Measurements from ENCODE around the gene PHACTR1. TPM values are rescaled to one million over a fixed set of nuclear protein-coding genes. Genes with fewer than 3 reads are reported as not detected.

Gene PHACTR1
- total RNA-seq, 4 donors from 2014 or later = 12.6 to 17.7 (median 17.1) TPM

GRCh38 chr6:13295576-13295975 is 579.0 kb downstream of the PHACTR1 start:
- no peak for ATAC-seq (ENCODE audit: low FRiP score)

GRCh38 chr6:13296536-13296997 is 580.0 kb downstream of the PHACTR1 start:
- no peak for TF ChIP-seq CTCF (IDR thresholded peaks at IDR 0.05)
- ATAC-seq (ENCODE audit: low FRiP score) (no peak), DNase-seq (ENCODE audit: low spot score) (no peak)

More at GRCh38 chr6:13295576-13295975, 579.0 kb downstream of the PHACTR1 start:
- TF ChIP-seq CTCF (IDR thresholded peaks at IDR 0.05) = no peak
- DNase-seq (ENCODE audit: low spot score) = no peak

GRCh38 chr6:13297391-13297790 is 580.8 kb downstream of the PHACTR1 start:
- ATAC-seq (ENCODE audit: low FRiP score) (no peak), DNase-seq (ENCODE audit: low spot score) (no peak)
- TF ChIP-seq CTCF (IDR thresholded peaks at IDR 0.05) = no peak

GRCh38 chr6:13298446-13298845 is 581.9 kb downstream of the PHACTR1 start:
- no peak for TF ChIP-seq CTCF (IDR thresholded peaks at IDR 0.05)
- no peak for DNase-seq (ENCODE audit: low spot score)
- ATAC-seq (ENCODE audit: low FRiP score) = no peak

GRCh38 chr6:13299403-13299821 is 582.8 kb downstream of the PHACTR1 start:
- TF ChIP-seq CTCF (IDR thresholded peaks at IDR 0.05) = no peak
- DNase-seq (ENCODE audit: low spot score) (no peak), ATAC-seq (ENCODE audit: low FRiP score) (no peak)

GRCh38 chr6:13299918-13300317 is 583.4 kb downstream of the PHACTR1 start:
- no peak for DNase-seq (ENCODE audit: low spot score)

More at GRCh38 chr6:13299918-13300317, 583.4 kb downstream of the PHACTR1 start:
- ATAC-seq (ENCODE audit: low FRiP score) = no peak
- TF ChIP-seq CTCF (IDR thresholded peaks at IDR 0.05) = no peak
